H1 (cell line): ENCODE measurements around the gene ZNF593. TPM values are rescaled to one million over a fixed set of nuclear protein-coding genes. Genes with fewer than 3 reads are reported as not detected.

Experiments
- CTCF ChIA-PET: fragments of 300-600 bp; sonication (Branson Sonifier 250); formaldehyde crosslinking; loops from one replicate; lab custom pipeline; 2021; ENCODE audit not compliant: partially characterized antibody; lab: Charles Lee
- POLR2A ChIA-PET: fragments of 300-600 bp; sonication (Branson Sonifier 250); formaldehyde crosslinking; loops from one replicate; lab custom pipeline; 2021; ENCODE audit warnings: inconsistent platforms; ENCODE audit not compliant: partially characterized antibody; lab: Charles Lee
- DNase-seq, 2 experiments: peaks; one replicate each; pipeline versions ENCODE4 v3.0.0 to v3.0.0-alpha.2; 2010 to 2022; ENCODE audit warnings: low spot score in 2 of 2, low read depth in 1 of 2, mixed read lengths in 1 of 2
- FAIRE-seq: peaks from 2 replicates; lab custom pipeline; 2011; peaks lifted over from hg19 to GRCh38; lab: Jason Lieb, UNC
- H2AFZ ChIP-seq: 2 replicates; pipeline ENCODE4 v1.8.1; 2012; ENCODE audit warnings: low read length, inconsistent platforms
- H2AK5ac ChIP-seq: 2 replicates; pipeline ENCODE4 v1.6.1; 2013; ENCODE audit warnings: low read depth, low read length
- H2BK120ac ChIP-seq: replicated peaks from 2 replicates; pipeline ENCODE3; 2013; ENCODE audit warnings: low read depth, low read length, inconsistent platforms
- H2BK12ac ChIP-seq: 2 replicates; pipeline ENCODE4 v1.6.1; 2013; ENCODE audit warnings: low read depth, low read length
- H2BK15ac ChIP-seq: 2 replicates; pipeline ENCODE4 v1.6.1; 2013; ENCODE audit warnings: low read length
- H2BK20ac ChIP-seq: 2 replicates; pipeline ENCODE4 v1.6.1; 2013; ENCODE audit warnings: low read length
- H2BK5ac ChIP-seq: 2 replicates; pipeline ENCODE4 v1.6.1; 2013; ENCODE audit warnings: low read depth, low read length
- H3K14ac ChIP-seq: 2 replicates; pipeline ENCODE4 v1.6.1; 2013; ENCODE audit warnings: inconsistent platforms; ENCODE audit not compliant: insufficient read length
- H3K18ac ChIP-seq: 2 replicates; pipeline ENCODE4 v1.6.1; 2013; ENCODE audit warnings: low read length; ENCODE audit errors: extremely low read depth
- H3K23ac ChIP-seq: 2 replicates; pipeline ENCODE4 v1.6.1; 2013; ENCODE audit warnings: inconsistent platforms; ENCODE audit not compliant: insufficient read length
- H3K23me2 ChIP-seq: 2 replicates; pipeline ENCODE4 v1.6.1; 2013; ENCODE audit warnings: low read depth, low read length
- H3K27ac ChIP-seq: 2 replicates; pipeline ENCODE4 v1.6.1; 2011; ENCODE audit warnings: low read depth, low read length, inconsistent platforms
- H3K27me3 ChIP-seq, 4 experiments: replicated peaks in 1 of 4; 1 replicate in 1 of 4; 2 replicates in 3 of 4; pipeline versions ENCODE4 v1.6.1 to v1.8.1; 2011 to 2013; ENCODE audit warnings: low read length in 3 of 4, mild to moderate bottlenecking in 3 of 4, inconsistent platforms in 2 of 4, mixed read lengths in 2 of 4, moderate library complexity in 1 of 4; ENCODE audit not compliant: control insufficient read depth in 3 of 4, insufficient read depth in 3 of 4; ENCODE audit errors: extremely low read depth in 1 of 4
- H3K36me3 ChIP-seq, 4 experiments: 2 replicates each; pipeline versions ENCODE4 v1.6.1 to v1.8.1; 2011 to 2013; ENCODE audit warnings: mild to moderate bottlenecking in 4 of 4, low read length in 3 of 4, moderate library complexity in 2 of 4, control low read depth in 1 of 4, inconsistent platforms in 1 of 4; ENCODE audit not compliant: insufficient read depth in 4 of 4, control insufficient read depth in 2 of 4
- H3K4ac ChIP-seq: replicated peaks from 2 replicates; pipeline ENCODE3; 2013; ENCODE audit warnings: low read length, low read depth, mixed read lengths, inconsistent platforms; ENCODE audit not compliant: insufficient read length
- H3K4me1 ChIP-seq, 4 experiments: replicated peaks in 1 of 4; 1 replicate in 1 of 4; 2 replicates in 3 of 4; pipeline versions ENCODE4 v1.6.1 to v1.8.1; 2011 to 2013; ENCODE audit warnings: low read length in 3 of 4, inconsistent platforms in 2 of 4, mixed read lengths in 1 of 4; ENCODE audit not compliant: insufficient read depth in 4 of 4, control insufficient read depth in 3 of 4
- H3K4me2 ChIP-seq, 2 experiments: 2 replicates each; pipeline versions ENCODE4 v1.6.1 to v1.8.1; 2011 to 2013; ENCODE audit warnings: low read depth in 2 of 2, low read length in 2 of 2, control low read depth in 1 of 2, inconsistent platforms in 1 of 2, mild to moderate bottlenecking in 1 of 2; ENCODE audit not compliant: insufficient read depth in 1 of 2
- H3K4me3 ChIP-seq, 4 experiments: fragments of 200-600, 300-600 bp in 1 of 4; sonication (generic), shearing (Covaris generic), sonication (Bioruptor Twin) in 1 of 4; 2 replicates each; pipeline versions ENCODE4 v1.5.1 to v1.8.1; 2011 to 2016; ENCODE audit warnings: low read length in 4 of 4, low read depth in 3 of 4, control low read depth in 2 of 4, inconsistent platforms in 2 of 4, mild to moderate bottlenecking in 2 of 4, mixed read lengths in 1 of 4, moderate library complexity in 1 of 4; ENCODE audit not compliant: insufficient read depth in 2 of 4; ENCODE audit errors: extremely low read depth in 1 of 4
- H3K56ac ChIP-seq: replicated peaks from 2 replicates; pipeline ENCODE3; 2013; ENCODE audit warnings: low read depth, mild to moderate bottlenecking, mixed read lengths, low read length, inconsistent platforms; ENCODE audit not compliant: insufficient read length
- H3K79me1 ChIP-seq: 2 replicates; pipeline ENCODE4 v1.6.1; 2013; ENCODE audit warnings: low read depth, low read length, control low read depth
- H3K79me2 ChIP-seq, 2 experiments: 2 replicates each; pipeline versions ENCODE4 v1.6.1 to v1.8.1; 2012 to 2013; ENCODE audit warnings: low read length in 2 of 2, mild to moderate bottlenecking in 2 of 2, inconsistent platforms in 1 of 2; ENCODE audit not compliant: insufficient read depth in 2 of 2, control insufficient read depth in 1 of 2
- H3K9ac ChIP-seq, 4 experiments: replicated peaks in 1 of 4; 1 replicate in 1 of 4; 2 replicates in 3 of 4; pipeline versions ENCODE4 v1.6.1 to v1.8.1; 2011 to 2013; ENCODE audit warnings: low read depth in 3 of 4, low read length in 3 of 4, control low read depth in 2 of 4, mild to moderate bottlenecking in 2 of 4, moderate library complexity in 2 of 4, inconsistent platforms in 1 of 4; ENCODE audit errors: extremely low read depth in 1 of 4
- H3K9me3 ChIP-seq, 2 experiments: 2 replicates each; pipeline versions ENCODE4 v1.6.1 to v1.8.1; 2012 to 2013; ENCODE audit warnings: mild to moderate bottlenecking in 2 of 2, moderate library complexity in 2 of 2, control low read depth in 1 of 2, inconsistent platforms in 1 of 2, low read depth in 1 of 2, low read length in 1 of 2, mixed read lengths in 1 of 2; ENCODE audit not compliant: insufficient read depth in 2 of 2
- H4K20me1 ChIP-seq, 2 experiments: replicated peaks in 1 of 2; 2 replicates each; pipeline versions ENCODE3 to v1.8.1; 2011 to 2013; ENCODE audit warnings: inconsistent platforms in 2 of 2, low read length in 2 of 2, mild to moderate bottlenecking in 1 of 2; ENCODE audit not compliant: insufficient read depth in 2 of 2, control insufficient read depth in 1 of 2
- H4K5ac ChIP-seq: 2 replicates; pipeline ENCODE4 v1.6.1; 2013; ENCODE audit warnings: low read length, low read depth, mixed read lengths, inconsistent platforms; ENCODE audit not compliant: insufficient read length
- H4K8ac ChIP-seq: 2 replicates; pipeline ENCODE4 v1.8.0; 2013; ENCODE audit warnings: mild to moderate bottlenecking, moderate library complexity, low read length, inconsistent platforms; ENCODE audit not compliant: insufficient read depth; ENCODE audit errors: extremely low read depth
- H4K91ac ChIP-seq: replicated peaks from 2 replicates; pipeline ENCODE3; 2013; ENCODE audit warnings: low read length, mixed read lengths, inconsistent platforms; ENCODE audit not compliant: insufficient read length
- ATF2 ChIP-seq: IDR thresholded peaks from 2 replicates; pipeline ENCODE4 v1.6.1; 2012; ENCODE audit warnings: low read length, inconsistent platforms
- BACH1 ChIP-seq: IDR thresholded peaks from 2 replicates; pipeline ENCODE4 v1.6.1; 2012; ENCODE audit warnings: low read length, improper control_type of control experiment
- EP300 ChIP-seq, 2 experiments: IDR thresholded peaks; 1 replicate in 1 of 2; 2 replicates in 1 of 2; pipeline ENCODE4 v1.6.1; 2011 to 2012; ENCODE audit warnings: low read depth in 2 of 2, low read length in 2 of 2, mild to moderate bottlenecking in 2 of 2, borderline replicate concordance in 1 of 2, inconsistent platforms in 1 of 2, moderate library complexity in 1 of 2
- SP1 ChIP-seq: IDR thresholded peaks from 2 replicates; pipeline ENCODE4 v1.6.1; 2011; ENCODE audit warnings: low read depth, low read length
- WGBS, 2 experiments: shearing (Covaris generic) in 1 of 2; methylation state at CpG; one replicate each; pipeline versions ENCODE4 v1.1.6 to v1.1.7; 2013 to 2015; ENCODE audit warnings: low lambda C conversion rate in 2 of 2, mixed read lengths in 2 of 2, inconsistent platforms in 1 of 2, low coverage in 1 of 2, missing lambda C conversion rate in 1 of 2; ENCODE audit not compliant: insufficient replicate concordance in 2 of 2, insufficient coverage in 1 of 2, insufficient read length in 1 of 2; ENCODE audit errors: extremely low coverage in 1 of 2, missing lambda C conversion rate in 1 of 2; 5-methylcytosine and 5-hydroxymethylcytosine counted together
- polyA plus RNA-seq, 7 experiments: library from polyadenylated mRNA; depleted of rRNA in 3 of 7; stranded (reverse) in 5 of 7; unstranded in 2 of 7; fragments of >200 nt in 5 of 7; fragments of 200-250 nt in 2 of 7; gene quantifications; 1 replicate in 5 of 7; 2 replicates in 1 of 7; 4 replicates in 1 of 7; pipeline versions ENCODE4 v1.2.1 to v1.2.3, GENCODE V29; 2011 to 2013; ENCODE audit warnings: missing spikeins in 2 of 7, mixed read lengths in 2 of 7
- total RNA-seq: library from RNA; stranded (reverse); fragmentation: NEBNext Ultra II Directional; extraction: Animal tissue kit (Norgen Biotek cat#: 25700); gene quantifications from 2 replicates; pipeline ENCODE4 v1.2.1, GENCODE V29; 2021

The ZNF593 gene
- total and polyA plus RNA-seq, 2 of the 8 experiments (the other 6 are each of a cell fraction or from before 2014, with no cell fraction given) = 38.2 to 68.0 TPM

DNA sequence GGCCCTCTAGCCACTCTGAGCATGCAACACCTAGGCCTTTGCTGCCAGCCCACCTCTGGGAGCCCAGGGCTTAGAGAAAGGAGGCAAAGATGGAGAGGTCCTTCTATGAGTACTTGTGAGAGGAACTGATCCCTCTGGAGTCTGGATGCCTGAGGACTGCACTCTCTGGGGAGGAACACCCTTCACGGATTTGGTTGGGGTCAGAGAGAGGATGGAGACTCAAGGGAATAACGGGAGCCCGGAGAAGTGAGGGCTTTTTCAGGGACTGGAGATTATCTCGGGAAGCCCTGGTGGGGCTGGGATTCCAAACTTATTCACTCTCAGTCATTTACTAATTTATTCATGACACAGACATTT, 532 bp upstream of the ZNF593 start:
- H3K23me2 ChIP-seq = peaks cover 12% of the 10 kb centered on the region
- H2AK5ac ChIP-seq = no peak overlapping the region
- H3K36me3 ChIP-seq = no peaks in the 10 kb centered on the region; a peak in 1 of 8 replicates
- no peaks in the 10 kb centered on the region for H3K9me3 ChIP-seq
- no peak for DNase-seq
- H3K79me1 ChIP-seq = peaks cover 4% of the 10 kb centered on the region; the same call in 1 of the 2 replicates
- no peak overlapping the region for H3K18ac ChIP-seq
- H3K23ac ChIP-seq = no peak overlapping the region
- H3K9ac ChIP-seq = no peak overlapping the region
- no peak overlapping the region for H4K5ac ChIP-seq
- POLR2A ChIA-PET = interaction anchor here (0.5 to 2.9 kb wide), 8 partner anchors 8 to 82 kb away, joined by 3 to 6 read pairs (median 4); partner anchors contain the start of genes CATSPER4, CEP85 and CNKSR1
- no peak overlapping the region for H3K27ac ChIP-seq
- H3K27me3 ChIP-seq = peaks cover 0 to 11% (median 8%) of the 10 kb centered on the region in 4 experiments; a peak in 6 of 7 replicates
- peaks cover 0 to 4% of the 10 kb centered on the region in 2 experiments for H4K20me1 ChIP-seq
- no peak overlapping the region for H3K14ac ChIP-seq
- no peak overlapping the region for H3K56ac ChIP-seq
- no peak overlapping the region for H4K91ac ChIP-seq
- H3K4me1 ChIP-seq = peaks cover 5 to 20% (median 15%) of the 10 kb centered on the region in 4 experiments
- H2BK20ac ChIP-seq = no peak overlapping the region
- H4K8ac ChIP-seq = no peak overlapping the region
- no peak overlapping the region for H2BK5ac ChIP-seq
- H3K4me3 ChIP-seq = peak overlapping the region in 2 of 4 experiments; percentile 74 to 79; a peak in 4 of 8 replicates
- FAIRE-seq = no peak
- no peak overlapping the region for H2BK120ac ChIP-seq
- H3K4me2 ChIP-seq = peak overlapping the region; percentile 1 to 96; a peak in 3 of 4 replicates
- H2BK12ac ChIP-seq = no peak overlapping the region
- H2BK15ac ChIP-seq = peak overlapping the region; percentile 88; the same call in 1 of the 2 replicates
- no peak overlapping the region for H3K4ac ChIP-seq
- no peak overlapping the region for H2AFZ ChIP-seq
- H3K79me2 ChIP-seq = peaks cover 0 to 8% of the 10 kb centered on the region in 2 experiments; a peak in 2 of 4 replicates
- TF ChIP-seq BACH1 (no peak), EP300 (IDR thresholded peaks at IDR 0.05; ENCODE audit: borderline replicate concordance in 1 of 2, low read depth in 2 of 2, low read length in 2 of 2) (no peak), ATF2 (no peak), SP1 (no peak)
- 83% methylated on average over 4 of the region's 4 CpGs; no CpG with 5 or more reads in 1 of the 2 experiments for WGBS, 2 experiments
- CTCF ChIA-PET = interaction anchor here (0.6 to 16.2 kb wide), 19 partner anchors 9 to 248 kb away, joined by 3 to 159 read pairs (median 5); partner anchors contain the start of genes CATSPER4, CEP85, FAM110D and PDIK1L
